Stimulated activated CD8-positive, alpha-beta memory T cell treated with anti-CD3 and anti-CD28 coated beads, Interleukin-4, amount 100 ng/mL, for 48 hours (primary cell): ENCODE results near the gene PLA1A.
A peak's percentile ranks its signal among the peaks of the same experiment; 100 is the strongest.
"Not testable (repeated sequence)": the region's sequence is repeated elsewhere in the genome, so short reads cannot be mapped to it uniquely, and the experiment has no call there.

Source experiments
- DNase-seq: peaks from one replicate; pipeline ENCODE4 v3.0.0-alpha.2; 2020

The PLA1A gene

GRCh38 chr3:119597548-119598288 is at the start of gene PLA1A:
Gene PLA1A, plus strand, starts transcription at chr3:119597885. Its CDS starts 29 bp downstream, at chr3:119597914.
- no peak for DNase-seq

GRCh38 chr3:119548341-119548740 is 49.3 kb upstream of the PLA1A start:
- DNase-seq = no peak

GRCh38 chr3:119550192-119550910 is 47.3 kb upstream of the PLA1A start:
- DNase-seq = no peak

GRCh38 chr3:119551598-119551997 is 46.1 kb upstream of the PLA1A start:
- DNase-seq = no peak

GRCh38 chr3:119552928-119553327 is 44.8 kb upstream of the PLA1A start:
- DNase-seq = not testable (repeated sequence)

GRCh38 chr3:119553823-119554415 is 43.8 kb upstream of the PLA1A start:
- DNase-seq = no peak

- DNase-seq = no peak
Measured at GRCh38 chr3:119555309-119555735, 42.4 kb upstream of the PLA1A start.

GRCh38 chr3:119555929-119556328 is 41.8 kb upstream of the PLA1A start:
- no peak for DNase-seq

- no peak for DNase-seq
Measured at GRCh38 chr3:119557192-119557876, 40.4 kb upstream of the PLA1A start.

- DNase-seq = peak; percentile 53
Measured at GRCh38 chr3:119557877-119558269, 39.8 kb upstream of the PLA1A start.

GRCh38 chr3:119558626-119559317 is 38.9 kb upstream of the PLA1A start:
- DNase-seq = no peak

GRCh38 chr3:119559441-119559963 is 38.2 kb upstream of the PLA1A start, which contains the start of gene CD80:
Gene CD80, minus strand, starts transcription at chr3:119559614. Its CDS starts 1,886 bp downstream, at chr3:119557728.
- DNase-seq = peak; percentile 74

- DNase-seq = no peak
Measured at GRCh38 chr3:119560160-119560559, 37.5 kb upstream of the PLA1A start.

- DNase-seq = peak; percentile 63
Measured at GRCh38 chr3:119562307-119562961, 35.3 kb upstream of the PLA1A start.

- DNase-seq = not testable (repeated sequence)
Measured at GRCh38 chr3:119563334-119563733, 34.4 kb upstream of the PLA1A start.

- no peak for DNase-seq
Measured at GRCh38 chr3:119569156-119569555, 28.5 kb upstream of the PLA1A start.

- no peak for DNase-seq
Measured at GRCh38 chr3:119570229-119570628, 27.5 kb upstream of the PLA1A start.

- no peak for DNase-seq
Measured at GRCh38 chr3:119571230-119571629, 26.5 kb upstream of the PLA1A start.

- no peak for DNase-seq
Measured at GRCh38 chr3:119571688-119572087, 26.0 kb upstream of the PLA1A start.

- DNase-seq = no peak
Measured at GRCh38 chr3:119575507-119575906, 22.2 kb upstream of the PLA1A start.

GRCh38 chr3:119579366-119580066 is 18.2 kb upstream of the PLA1A start, which contains the start of gene ADPRH:
Gene ADPRH, plus strand, starts transcription at chr3:119579492. Its CDS starts 2,678 bp downstream, at chr3:119582170.
- peak; percentile 74 for DNase-seq
